ENCODE results near the gene RFPL3.
"Not testable (repeated sequence)": the region's sequence is repeated elsewhere in the genome, so short reads cannot be mapped to it uniquely, and the experiment has no call there.

Gene RFPL3

DNA sequence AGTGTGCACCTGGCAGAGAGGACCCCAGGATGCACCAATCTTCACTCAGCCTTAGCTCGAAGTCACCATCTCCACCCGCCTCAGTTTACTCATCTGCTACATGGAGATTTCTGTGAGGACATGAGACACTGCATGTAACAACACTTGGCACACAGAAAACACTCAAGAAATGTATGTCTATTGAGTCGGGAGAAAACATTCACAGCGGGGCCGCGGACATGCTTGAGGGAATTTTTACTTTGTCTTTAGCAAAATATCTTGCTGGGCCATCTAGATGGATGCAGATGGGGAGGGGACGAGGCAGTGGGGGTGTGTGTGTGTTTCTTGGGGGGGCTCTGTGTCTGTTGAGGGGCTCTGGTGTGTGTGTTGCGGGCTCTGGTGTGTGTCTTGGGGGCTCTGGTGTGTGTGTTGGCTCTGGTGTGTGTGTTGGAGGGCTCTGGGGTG lies 28.4 kb upstream of the RFPL3 start:
- in situ Hi-C loops (cut with HindIII; ENCODE audit: low sequenced_read_pairs): no loop called here

DNA sequence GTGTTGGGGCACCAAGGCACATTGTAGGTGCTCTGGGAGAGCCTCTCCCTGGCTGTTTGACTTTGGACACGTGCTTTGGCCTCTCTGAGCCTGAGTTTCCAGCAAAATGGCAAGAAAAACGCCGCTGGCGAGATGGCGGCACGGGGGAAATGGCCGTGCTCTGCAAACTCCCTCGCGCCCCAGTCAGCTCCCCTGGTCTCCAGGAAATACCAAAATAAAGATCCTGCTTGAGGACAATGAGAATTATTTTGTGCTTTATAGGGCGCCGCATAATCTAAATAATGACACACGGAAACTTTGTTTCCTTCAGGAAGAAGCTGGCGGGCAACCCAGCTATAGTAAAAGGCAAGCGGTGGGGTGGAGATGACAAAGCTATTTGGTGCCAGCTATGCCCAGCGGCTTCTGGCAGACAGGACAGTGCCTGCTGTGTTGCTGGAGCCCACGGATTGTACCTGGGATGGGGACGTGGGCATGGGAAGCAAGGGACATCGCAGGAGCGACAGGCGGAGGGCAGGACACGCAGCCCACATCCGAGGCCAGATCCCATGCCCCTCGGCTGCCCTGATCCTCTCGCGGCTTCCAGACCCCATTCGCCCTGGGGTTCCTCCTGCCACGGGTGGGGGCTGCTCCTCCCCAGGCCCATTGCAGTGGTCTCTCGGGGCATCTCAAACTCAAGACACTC lies 26.3 kb upstream of the RFPL3 start:
- in situ Hi-C loops (cut with HindIII; ENCODE audit: low sequenced_read_pairs): no loop called here

DNA sequence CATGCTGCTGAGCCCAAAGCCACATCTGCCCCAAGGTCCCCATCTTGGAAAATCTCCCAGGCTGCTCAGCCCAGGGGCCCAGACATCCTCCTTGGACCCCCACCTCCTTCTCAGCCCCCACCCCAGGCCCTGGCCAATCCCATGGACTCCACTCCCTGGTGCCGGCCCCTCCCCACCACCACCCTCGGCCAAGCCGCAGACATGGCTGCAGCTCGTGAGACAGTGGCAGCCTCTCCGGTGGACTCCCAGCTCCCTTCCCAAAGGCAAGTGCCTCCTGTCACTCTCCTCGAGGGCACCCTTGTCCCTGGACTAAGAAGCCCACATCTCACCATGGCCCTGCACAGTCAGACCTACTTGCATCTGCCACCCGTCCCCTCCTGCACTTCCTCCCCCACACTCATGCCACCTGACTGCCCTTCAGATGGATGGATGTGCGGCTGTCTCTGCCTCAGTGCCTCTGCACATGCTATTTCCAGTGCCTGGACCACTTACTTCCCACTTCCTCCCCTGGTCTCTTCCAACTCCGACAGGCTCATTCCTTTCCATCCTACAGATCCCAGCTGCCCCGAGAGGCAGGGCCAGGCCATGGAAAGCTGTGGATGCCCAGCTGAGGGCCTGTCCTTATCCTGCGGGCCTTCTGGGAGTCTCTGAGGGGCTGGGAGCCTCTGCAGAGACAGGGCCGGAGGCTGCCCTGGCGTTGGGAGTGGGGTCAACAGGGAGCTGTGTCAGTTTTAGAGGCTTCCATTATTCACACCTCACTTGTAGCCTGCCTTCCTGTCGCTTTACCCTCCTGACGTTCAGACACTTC lies 25.5 kb upstream of the RFPL3 start:
- in situ Hi-C loops (cut with HindIII; ENCODE audit: low sequenced_read_pairs): no loop called here

DNA sequence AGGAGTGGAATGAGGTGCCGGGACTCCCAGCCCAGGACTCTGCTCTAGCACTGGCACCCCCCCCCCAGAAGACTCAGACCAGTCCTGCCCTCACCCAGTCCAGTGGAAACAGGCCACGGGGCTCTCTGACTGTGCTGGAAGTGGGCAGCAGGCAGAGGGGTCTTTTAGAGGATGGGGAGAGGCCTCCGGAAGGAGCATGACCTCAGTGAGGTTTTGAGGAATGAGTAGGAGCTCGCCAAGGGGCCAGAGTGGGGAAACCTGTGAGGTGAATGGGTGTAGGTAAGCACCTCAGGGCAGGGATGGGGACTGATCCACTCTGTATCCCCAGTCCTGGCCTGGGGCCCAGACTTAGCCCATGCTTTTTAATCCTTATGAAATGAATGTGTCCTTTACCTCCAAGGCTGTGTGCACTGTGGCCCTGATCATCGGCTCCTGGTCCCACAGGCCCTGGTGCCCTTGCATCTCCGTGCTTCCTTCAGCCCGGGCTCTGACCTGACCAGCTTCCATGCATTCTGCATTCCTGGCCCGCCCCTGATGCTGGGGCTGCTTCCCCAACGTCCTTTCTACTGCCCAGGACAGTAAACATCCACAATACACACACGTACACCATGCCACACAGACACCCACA lies 24.4 kb upstream of the RFPL3 start:
- in situ Hi-C loops (cut with HindIII; ENCODE audit: low sequenced_read_pairs): no loop called here

DNA sequence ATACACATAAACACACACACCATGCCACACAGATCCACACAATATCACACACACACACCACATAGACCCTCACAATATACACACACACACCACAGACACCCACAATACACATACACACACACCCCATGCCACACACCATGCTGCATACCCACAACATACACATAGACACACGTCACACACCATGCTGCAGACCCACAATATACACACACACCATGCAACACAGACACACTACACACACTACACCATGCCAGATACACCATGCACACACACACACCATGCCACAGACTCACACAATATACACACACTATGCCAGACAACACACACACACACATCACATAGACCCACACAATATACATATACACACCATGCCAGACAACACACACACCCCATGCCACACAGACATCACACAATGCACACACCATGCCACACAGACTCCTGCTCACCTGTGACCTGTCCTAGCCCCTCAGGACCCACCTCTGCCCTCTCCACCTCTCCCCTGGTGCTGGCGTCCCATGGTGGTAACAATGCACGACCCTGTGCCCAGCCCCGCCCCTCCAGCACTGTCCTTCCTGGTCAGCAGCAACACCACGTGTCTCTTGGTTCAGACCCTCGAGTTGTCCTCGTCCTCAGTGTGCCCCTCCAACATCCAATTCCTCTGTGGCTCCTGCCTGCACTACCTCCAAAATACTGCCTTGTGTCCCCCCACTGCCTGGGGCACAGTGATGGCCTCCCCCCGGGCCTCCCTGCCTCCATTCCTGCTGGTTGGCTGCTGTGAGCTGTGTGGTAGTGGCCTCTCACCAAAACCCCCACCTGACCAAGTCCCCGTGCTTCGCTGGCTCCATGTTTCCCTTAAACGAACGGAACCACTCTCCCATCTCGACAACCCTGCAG lies 23.7 kb upstream of the RFPL3 start:
- in situ Hi-C loops (cut with HindIII; ENCODE audit: low sequenced_read_pairs): no loop called here

DNA sequence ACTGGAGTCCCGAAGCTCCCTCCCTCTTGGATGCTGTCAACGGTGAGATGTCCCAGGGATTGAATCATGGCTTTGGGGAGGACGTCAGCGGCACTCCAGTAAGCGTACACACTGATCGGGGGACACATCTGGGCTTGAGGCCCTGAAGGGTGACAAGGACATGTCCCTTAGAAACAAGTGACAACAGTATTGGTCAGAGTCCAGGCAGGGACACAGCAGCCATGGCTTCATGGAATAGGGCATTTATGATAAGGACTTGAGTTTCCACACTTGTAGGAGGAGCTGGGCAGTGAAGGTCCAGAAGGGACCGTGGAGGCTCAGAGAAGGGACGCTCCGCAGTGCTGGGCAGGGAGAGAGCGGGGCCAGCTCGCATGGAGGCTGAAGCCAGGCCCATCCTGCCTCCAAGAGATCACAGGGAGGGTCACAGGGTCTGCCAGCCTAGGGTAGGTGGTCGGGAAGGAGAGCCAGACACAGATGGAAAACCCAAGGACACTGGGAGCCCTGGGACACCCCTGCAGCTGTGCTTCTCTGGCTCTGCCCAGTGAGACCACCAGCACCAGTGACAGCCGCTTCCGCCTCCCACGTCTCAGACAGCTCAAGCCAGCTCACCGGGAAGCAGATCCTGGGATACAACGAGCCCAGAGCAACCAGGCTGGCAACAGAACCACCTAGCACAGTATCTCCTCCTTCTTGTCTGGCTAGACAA lies 22.9 kb upstream of the RFPL3 start:
- in situ Hi-C loops (cut with HindIII; ENCODE audit: low sequenced_read_pairs): no loop called here

DNA sequence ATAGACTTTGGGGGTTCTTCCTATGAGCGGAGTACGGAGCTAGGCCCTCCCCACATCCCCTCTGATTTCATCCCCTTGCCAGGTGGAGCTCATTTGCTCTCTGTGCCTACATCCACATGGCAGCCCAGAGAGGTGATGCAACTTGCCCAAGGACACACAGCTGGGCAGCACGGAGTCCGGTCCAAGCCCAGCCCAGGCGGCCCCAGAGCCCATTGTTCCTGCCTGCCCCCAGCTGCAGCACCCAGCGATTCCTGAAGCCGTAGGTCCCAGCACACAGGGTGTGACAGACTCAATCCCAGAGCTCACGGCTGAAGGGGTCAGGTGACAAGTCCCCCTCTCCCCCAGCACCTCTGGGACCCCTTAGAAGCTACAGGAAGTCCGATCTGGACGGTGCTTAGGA lies 22.2 kb upstream of the RFPL3 start:
- in situ Hi-C loops (cut with HindIII; ENCODE audit: low sequenced_read_pairs): no loop called here

DNA sequence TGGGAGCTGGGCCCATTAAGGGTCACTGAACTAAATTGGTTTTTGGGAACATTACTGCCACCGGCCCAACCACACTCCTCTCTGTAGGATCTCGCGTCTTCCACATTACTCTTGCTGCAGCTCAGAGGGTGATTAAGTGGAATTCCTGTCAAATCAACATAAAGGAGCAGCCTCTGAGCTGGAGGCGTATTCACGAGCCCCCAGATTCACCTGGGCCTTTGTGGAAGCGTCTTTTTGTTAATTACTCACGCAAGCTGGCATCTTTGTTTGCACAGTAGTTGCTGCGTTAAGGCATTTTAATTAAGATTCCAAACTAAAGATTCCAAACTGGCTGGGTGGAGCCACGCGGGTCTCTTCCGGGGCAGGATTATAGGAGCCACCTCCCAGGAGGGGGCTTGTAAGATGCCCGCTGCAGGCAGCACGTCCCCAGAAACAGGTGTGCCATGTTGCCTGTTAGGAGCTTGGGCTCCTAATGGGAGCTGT lies 21.5 kb upstream of the RFPL3 start:
- in situ Hi-C loops (cut with HindIII; ENCODE audit: low sequenced_read_pairs): no loop called here

DNA sequence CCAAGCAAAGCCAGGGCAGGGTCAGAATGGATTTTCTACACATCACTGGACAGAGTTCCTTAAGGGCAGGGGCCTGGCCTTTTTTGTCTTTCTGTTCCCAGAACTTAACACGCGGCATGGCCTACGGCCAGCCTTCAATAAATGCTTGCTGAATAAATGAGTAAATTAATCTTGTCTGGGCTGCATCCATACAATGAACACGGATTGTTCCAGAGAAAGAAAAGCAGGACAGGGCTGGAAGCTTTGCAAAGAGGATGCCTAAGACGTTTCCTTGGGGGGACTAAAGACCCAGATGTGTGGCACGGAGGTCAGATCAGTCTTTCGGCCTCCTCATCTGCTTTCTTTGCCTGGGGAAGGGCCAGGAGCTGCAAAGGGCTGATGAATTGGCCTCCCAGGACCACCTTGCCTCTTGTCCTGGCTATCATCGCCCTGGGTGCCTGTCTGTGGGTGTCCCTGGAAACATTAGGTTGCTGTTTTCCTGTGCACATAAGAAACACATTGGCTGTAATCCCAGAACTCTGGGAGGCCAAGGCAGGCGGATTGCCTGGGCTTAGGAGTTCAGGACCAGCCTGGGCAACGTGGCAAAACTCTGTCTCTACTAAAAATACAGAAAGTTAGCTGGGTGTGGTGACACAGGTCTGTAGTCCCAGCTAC lies 20.8 kb upstream of the RFPL3 start:
- in situ Hi-C loops (cut with HindIII; ENCODE audit: low sequenced_read_pairs): no loop called here

DNA sequence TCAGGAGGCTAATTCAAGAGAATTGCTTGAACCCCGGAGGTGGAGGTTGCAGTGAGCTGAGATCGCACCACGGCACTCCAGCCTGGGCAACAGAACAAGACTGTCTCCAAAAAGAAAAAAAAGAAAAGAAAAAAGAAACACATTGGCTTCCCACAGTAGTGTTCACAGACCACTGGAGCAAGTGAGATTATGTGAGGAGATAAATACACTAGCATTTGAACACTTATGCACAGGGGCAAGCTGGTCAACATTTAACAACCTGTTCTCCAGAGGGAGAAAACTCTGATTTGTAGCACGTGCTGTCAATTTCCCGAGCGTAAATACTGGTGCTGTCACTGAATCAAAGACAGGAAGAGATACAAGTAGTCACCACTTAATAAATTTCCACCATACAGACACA lies 20.2 kb upstream of the RFPL3 start:
- in situ Hi-C loops (cut with HindIII; ENCODE audit: low sequenced_read_pairs): not testable (repeated sequence)

DNA sequence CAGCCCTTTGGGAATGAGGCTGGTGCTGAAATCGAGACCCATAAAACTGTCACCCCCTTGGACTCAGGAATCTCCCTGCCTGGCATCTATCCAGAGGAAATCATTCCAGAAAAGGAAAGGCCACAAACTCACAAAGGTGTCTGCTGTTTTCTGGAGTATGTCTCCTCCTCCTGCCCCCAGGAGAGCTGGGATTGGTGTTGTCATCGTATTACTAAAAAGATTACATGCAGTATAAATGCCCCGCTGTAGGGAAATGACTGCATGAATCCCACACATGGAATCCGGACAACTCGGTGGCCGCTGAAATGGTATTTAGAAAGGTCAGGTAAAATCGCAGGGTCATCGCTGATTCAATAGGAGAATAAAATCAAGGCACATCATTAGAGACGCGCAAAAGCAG lies 18.9 kb upstream of the RFPL3 start:
- in situ Hi-C loops (cut with HindIII; ENCODE audit: low sequenced_read_pairs): no loop called here

DNA sequence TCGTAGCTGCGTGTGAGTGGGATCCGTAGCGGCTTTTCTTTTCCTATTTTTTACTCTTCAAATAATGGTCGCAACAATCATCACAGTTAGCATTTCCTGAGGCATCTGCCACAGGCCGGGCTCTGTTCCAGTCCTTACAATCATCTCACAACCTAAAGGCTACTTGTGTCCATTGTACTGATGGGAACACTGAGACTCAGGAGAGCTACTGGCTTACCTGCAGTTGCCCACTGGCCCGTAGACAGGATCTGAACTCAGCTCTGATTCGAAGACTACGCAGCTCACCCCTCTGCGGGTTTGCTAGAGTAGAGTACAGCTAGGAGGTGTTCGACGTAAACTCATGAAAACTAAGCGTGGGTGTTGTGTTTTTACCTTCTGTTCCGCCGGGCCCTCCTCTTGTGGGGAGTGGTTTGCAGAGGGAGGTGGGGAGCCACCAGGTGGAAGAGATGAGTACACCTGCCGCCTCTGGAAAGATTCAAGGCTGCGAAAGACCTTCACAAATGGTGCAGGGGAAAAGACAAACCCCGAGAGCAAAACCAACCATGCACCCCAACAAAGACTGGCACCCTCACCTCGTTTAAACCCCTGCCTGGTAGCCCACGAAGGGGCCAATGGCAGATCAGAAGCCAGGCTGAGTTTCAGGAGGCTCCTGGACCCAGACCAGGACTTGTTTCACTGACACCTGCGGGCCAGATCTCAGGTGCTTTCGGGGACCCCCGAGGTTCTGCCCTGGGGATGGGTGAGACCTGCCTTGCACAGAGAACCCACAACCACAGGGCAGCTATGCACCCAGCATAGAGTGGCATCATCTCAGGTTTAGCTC lies 18.3 kb upstream of the RFPL3 start:
- in situ Hi-C loops (cut with HindIII; ENCODE audit: low sequenced_read_pairs): no loop called here

DNA sequence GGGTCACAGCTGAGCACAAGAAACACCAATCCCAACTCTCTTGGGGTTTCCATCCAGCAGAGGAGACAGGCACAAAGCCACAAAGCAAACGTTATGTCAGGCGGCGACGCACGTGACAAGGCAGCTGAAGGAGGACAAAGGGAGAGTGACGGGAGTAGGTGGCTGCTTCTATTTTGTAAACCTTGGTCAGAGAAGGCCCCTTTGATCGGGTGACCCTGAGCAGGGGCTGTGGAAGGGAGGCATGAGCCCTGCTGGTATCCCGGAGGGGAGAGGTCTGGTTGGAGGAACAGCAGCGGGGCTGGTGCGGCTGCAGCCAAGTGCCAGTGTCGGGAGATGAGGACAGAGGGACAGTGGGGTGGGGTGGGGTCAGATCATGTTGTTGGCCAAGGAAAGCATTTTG lies 17.3 kb upstream of the RFPL3 start:
- in situ Hi-C loops (cut with HindIII; ENCODE audit: low sequenced_read_pairs): no loop called here

DNA sequence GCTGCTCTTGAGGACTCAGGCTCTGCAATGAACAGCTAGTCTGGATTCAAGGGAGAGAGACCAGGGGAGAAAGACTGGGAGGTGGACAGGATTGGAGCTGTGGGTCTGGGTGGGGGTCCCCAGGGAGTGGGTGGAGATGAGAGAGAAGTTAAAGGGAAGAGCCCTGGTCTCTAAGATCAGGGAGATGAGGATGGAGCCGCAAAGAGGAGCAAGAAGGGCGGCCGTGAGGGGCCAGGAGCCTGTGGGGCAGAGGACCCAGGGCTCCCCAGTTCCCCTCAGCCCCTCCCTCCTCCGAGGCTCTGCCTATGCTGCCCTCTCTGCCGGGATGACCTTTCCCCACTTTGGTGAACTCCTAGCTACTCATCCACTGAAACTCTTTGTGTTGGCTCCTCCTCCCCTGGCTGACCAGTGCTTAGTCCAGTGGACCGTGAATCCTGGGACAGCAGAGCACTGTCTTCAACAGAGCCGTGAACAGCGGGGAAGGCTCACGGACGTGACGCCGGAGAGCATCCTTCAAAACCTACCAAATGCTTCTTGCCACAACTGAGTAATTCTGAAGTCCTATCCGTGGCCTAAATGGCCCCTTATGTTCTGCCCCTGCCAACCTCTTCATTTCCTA lies 16.4 kb upstream of the RFPL3 start:
- in situ Hi-C loops (cut with HindIII; ENCODE audit: low sequenced_read_pairs): no loop called here

DNA sequence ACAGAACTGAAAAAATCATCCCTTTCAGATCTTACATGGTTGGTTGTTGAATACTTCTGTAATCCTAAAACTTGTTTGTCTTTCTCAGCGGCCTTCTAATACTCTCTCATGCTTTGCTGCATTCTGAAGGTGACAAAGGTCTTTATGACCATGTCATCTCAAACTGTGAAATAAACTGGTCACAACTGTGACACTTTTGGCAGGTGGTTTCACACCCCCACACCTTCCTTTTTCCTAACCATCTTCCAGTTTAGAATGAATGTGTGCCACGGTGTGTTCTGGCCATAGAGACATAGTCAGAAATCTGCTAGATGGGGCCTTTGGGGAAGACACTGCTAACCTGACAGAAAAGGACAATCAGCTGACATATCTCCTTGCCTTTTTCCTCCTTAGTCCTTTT lies 14.7 kb upstream of the RFPL3 start:
- in situ Hi-C loops (cut with HindIII; ENCODE audit: low sequenced_read_pairs): no loop called here

DNA sequence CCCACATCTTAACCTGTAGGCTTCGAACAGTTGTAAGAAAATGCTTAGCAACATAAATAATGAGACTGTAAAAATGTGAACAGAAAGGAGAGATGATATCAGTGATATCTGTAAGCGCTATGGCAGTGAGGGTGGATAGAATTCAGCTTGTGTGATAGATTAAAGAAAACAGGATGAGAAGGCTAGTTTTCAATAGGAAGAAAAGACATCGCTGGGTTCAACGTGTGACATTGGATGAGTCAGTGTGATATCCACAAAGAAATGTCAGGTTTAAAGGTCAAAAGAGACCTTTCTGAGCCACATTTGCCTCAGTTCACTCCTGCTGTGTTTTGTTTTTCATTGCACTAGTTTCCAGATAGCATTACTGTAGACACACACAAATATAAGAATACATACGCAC lies 13.7 kb upstream of the RFPL3 start:
- in situ Hi-C loops (cut with HindIII; ENCODE audit: low sequenced_read_pairs): no loop called here

DNA sequence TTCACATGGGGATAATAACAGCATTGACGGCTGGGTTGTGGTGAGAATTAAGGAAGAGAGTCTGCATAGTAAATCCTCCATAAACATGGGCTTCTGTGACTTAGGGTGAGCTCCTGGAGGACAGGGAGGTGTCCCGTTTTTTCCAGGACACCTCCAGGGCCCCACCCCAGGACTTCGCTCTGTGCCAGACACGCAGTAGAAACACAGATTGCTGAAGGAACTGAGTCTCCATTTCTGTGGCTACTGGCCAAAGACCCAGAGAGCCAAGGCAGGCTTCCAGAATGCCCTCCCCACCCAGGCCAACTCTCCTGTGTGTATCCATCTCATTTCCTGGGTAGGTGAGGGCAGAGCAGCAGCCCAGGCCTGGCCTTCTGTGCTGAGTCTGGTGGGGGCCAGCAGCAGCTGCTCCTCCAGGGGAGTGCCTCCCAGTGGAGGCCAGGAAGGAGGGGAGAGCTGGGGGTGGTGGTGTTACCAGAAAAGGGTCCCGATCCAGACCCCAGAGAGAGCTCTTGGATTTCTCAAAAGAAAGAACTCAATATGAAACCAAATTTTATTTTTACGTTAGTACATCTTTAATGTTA lies 9.5 kb upstream of the RFPL3 start:
- in situ Hi-C loops (cut with HindIII; ENCODE audit: low sequenced_read_pairs): no loop called here

DNA sequence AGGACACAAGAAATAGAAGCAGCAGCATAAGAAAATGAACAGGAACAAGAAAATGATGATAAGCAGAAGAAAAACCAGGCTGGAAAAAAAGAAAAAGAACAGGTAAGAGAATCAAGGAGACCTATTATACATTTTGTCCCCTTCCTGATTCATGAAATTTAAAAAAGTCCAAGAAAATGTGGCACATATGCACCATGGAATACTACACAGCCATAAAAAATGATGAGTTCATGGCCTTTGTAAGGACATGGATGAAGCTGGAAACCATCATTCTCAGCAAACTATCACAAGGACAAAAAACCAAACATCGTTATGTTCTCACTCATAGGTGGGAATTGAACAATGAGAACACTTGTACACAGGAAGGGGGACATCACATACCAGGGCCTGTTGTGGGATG lies 5.8 kb upstream of the RFPL3 start:
- in situ Hi-C loops (cut with HindIII; ENCODE audit: low sequenced_read_pairs): not testable (repeated sequence)

Data from DLD1 (cell line).